GM12878 (cell line): ENCODE results near the gene TBRG1. TPM values are rescaled to one million over a fixed set of nuclear protein-coding genes. Genes with fewer than 3 reads are reported as not detected.

Experiments
- BHLHE40 ChIP-seq, 2 experiments: fragments of 450-650 bp in 1 of 2; IDR thresholded peaks; 2 replicates each; pipeline ENCODE4 v1.6.1; 2011 to 2017; ENCODE audit warnings: low read depth in 2 of 2, borderline replicate concordance in 1 of 2, improper control_type of control experiment in 1 of 2, low read length in 1 of 2, mild to moderate bottlenecking in 1 of 2
- BMI1 ChIP-seq: fragments of 450-650 bp; IDR thresholded peaks from 2 replicates; pipeline ENCODE4 v1.6.1; 2016; ENCODE audit warnings: mild to moderate bottlenecking, moderate library complexity, borderline replicate concordance
- BRCA1 ChIP-seq: IDR thresholded peaks from 2 replicates; pipeline ENCODE4 v1.6.1; 2011; ENCODE audit warnings: low read depth, low read length, improper control_type of control experiment
- CBX3 ChIP-seq: fragments of 200-600 bp; sonication (generic); IDR thresholded peaks from 2 replicates; pipeline ENCODE4 v1.6.1; 2016; ENCODE audit warnings: low read depth, borderline replicate concordance
- FOS ChIP-seq: IDR thresholded peaks from 3 replicates; pipeline ENCODE4 v1.6.1; 2011; ENCODE audit warnings: borderline replicate concordance; ENCODE audit not compliant: insufficient read length; ENCODE audit errors: extremely low read depth
- HDAC6 ChIP-seq: fragments of 200-600 bp; sonication (generic); IDR thresholded peaks from one replicate; pipeline ENCODE4 v1.8.0; 2017; ENCODE audit warnings: antibody characterized with exemption; ENCODE audit not compliant: unreplicated experiment
- IKZF2 ChIP-seq, 2 experiments: fragments of 450-650 bp; IDR thresholded peaks; 2 replicates each; pipeline ENCODE4 v1.6.1; 2017; ENCODE audit warnings: mild to moderate bottlenecking in 2 of 2, moderate library complexity in 2 of 2
- MEF2A ChIP-seq: IDR thresholded peaks from 2 replicates; pipeline ENCODE4 v1.6.1; 2011; ENCODE audit warnings: low read depth, mild to moderate bottlenecking, low read length, moderate library complexity; ENCODE audit not compliant: insufficient read depth
- NRF1 ChIP-seq: conservative IDR thresholded peaks from 2 replicates; pipeline ENCODE4 v1.6.1; 2011; ENCODE audit warnings: mild to moderate bottlenecking, low read depth, low read length, improper control_type of control experiment
- PAX5 ChIP-seq: IDR thresholded peaks from 2 replicates; pipeline ENCODE4 v1.6.1; 2011; ENCODE audit warnings: low read depth, low read length, borderline replicate concordance
- POLR2A ChIP-seq: IDR thresholded peaks from 2 replicates; pipeline ENCODE4 v1.6.1; 2011; ENCODE audit warnings: low read depth, mild to moderate bottlenecking, low read length
- SIX5 ChIP-seq: IDR thresholded peaks from 2 replicates; pipeline ENCODE4 v1.6.1; 2011; ENCODE audit warnings: mild to moderate bottlenecking, low read depth, low read length, moderate library complexity; ENCODE audit not compliant: severe bottlenecking
- STAT3 ChIP-seq: IDR thresholded peaks from 2 replicates; pipeline ENCODE4 v1.6.1; 2011; ENCODE audit warnings: low read depth, low read length, improper control_type of control experiment
- TAF1 ChIP-seq: IDR thresholded peaks from 2 replicates; pipeline ENCODE4 v1.6.1; 2011; ENCODE audit warnings: mild to moderate bottlenecking, low read depth, low read length, borderline replicate concordance
- TBL1XR1 ChIP-seq: IDR thresholded peaks from 2 replicates; pipeline ENCODE4 v1.6.1; 2012; ENCODE audit warnings: low read depth, low read length, improper control_type of control experiment
- ZNF274 ChIP-seq: IDR thresholded peaks from one replicate; pipeline ENCODE4 v1.8.0; 2011; ENCODE audit not compliant: insufficient read length, insufficient read depth
- polyA plus RNA-seq, 11 experiments: library from polyadenylated mRNA; depleted of rRNA in 4 of 11; unstranded in 6 of 11; stranded (reverse) in 5 of 11; fragments of >200 nt; fragmentation: Nextera tagmentation in 4 of 11; fragmentation: Illumina TruSeq in 1 of 11; extraction: Ambion mirVana in 4 of 11; extraction: Trizol in 1 of 11; gene quantifications; 1 replicate in 1 of 11; 2 replicates in 10 of 11; pipeline versions ENCODE4 v1.2.1 to v1.2.3, GENCODE V29; 2011 to 2016; ENCODE audit warnings: inconsistent platforms in 2 of 11, missing spikeins in 2 of 11, low read depth in 1 of 11
- total RNA-seq, 4 experiments: library from RNA; depleted of rRNA in 3 of 4; stranded (reverse); fragments of >200 nt in 3 of 4; fragmentation: Illumina TruSeq in 1 of 4; extraction: Trizol in 1 of 4; gene quantifications; 2 replicates each; pipeline versions ENCODE4 v1.2.1 to v1.2.3, GENCODE V29; 2013 to 2021
- TF ChIP-seq, protein P1 (sequence below): IDR thresholded peaks from 2 replicates; pipeline ENCODE4 v1.6.1; 2011; ENCODE audit warnings: borderline replicate concordance, low read depth, mild to moderate bottlenecking, moderate library complexity, low read length; ENCODE audit not compliant: insufficient read depth, poor library complexity, severe bottlenecking
- TF ChIP-seq, protein P2 (sequence below): fragments of 450-650 bp; IDR thresholded peaks from 2 replicates; pipeline ENCODE4 v1.6.1; 2017; ENCODE audit warnings: borderline replicate concordance
- TF ChIP-seq, protein P3 (sequence below): fragments of 450-650 bp; IDR thresholded peaks from 2 replicates; pipeline ENCODE4 v1.6.1; 2017; ENCODE audit warnings: low read depth, mild to moderate bottlenecking, moderate library complexity
- TF ChIP-seq, protein P4 (sequence below): fragments of 150-350 bp; IDR thresholded peaks from 2 replicates; pipeline ENCODE4 v1.6.1; 2014; ENCODE audit warnings: mild to moderate bottlenecking, low read depth, low read length
- TF ChIP-seq, protein P5 (sequence below): fragments of 450-650 bp; IDR thresholded peaks from 2 replicates; pipeline ENCODE4 v1.6.1; 2018; ENCODE audit warnings: borderline replicate concordance, mild to moderate bottlenecking; ENCODE audit not compliant: partially characterized antibody

TBRG1 gene
- total and polyA plus RNA-seq, 10 of the 15 experiments (the other 5 are each of a cell fraction or from before 2014, with no cell fraction given): 12.3 to 46.6 (median 26.2) TPM

DNA sequence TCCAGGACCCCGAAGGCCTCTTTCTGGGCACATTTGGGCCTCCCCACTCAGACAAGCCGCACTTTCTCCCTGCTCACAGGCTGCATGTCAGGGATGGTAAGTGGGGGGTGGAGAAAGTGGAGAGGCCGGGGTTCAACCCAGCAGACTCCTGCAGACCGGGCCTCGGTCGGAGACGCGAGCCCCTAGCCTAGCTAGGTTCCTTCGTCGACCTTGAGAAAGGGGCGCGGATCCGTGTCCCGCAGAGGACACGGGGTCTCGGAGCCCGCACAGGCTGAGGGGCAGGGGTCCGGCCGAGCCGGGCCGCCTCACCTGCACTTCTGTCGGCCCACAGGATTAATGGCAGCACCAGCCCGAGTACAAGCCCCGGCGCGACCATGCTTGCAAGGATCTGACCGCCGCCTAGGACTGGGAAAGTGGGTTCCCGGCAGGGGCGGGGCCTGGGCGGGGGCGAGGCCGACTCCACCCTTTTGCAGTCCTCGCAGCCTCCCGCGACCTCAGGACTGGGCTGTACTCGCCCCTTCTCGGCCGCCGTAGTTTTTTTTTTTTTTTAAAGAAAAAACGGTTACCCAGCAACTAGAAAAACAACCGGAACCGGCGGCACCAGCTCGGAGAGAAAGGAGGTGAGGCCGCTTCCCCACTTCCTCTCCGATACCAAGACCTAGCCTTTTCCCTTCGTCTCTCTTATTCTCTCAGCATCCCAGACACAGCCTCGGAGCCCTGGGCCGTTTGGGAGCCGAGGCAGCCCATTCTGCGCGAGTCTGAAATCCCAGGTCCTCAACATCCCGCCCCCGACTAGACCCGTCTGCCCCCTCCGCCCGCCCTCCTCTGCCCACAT is 50.9 kb downstream of the TBRG1 start, which contains the start of the genes SIAE and SPA17 (continued):
- TF ChIP-seq NRF1: no peak
- TF ChIP-seq STAT3: no peak
- no peak for TF ChIP-seq MEF2A
- TF ChIP-seq TAF1: no peak
- no peak; a peak in 1 of 4 replicates for TF ChIP-seq IKZF2 (IDR thresholded peaks at IDR 0.05)
- TF ChIP-seq, protein P1, sequence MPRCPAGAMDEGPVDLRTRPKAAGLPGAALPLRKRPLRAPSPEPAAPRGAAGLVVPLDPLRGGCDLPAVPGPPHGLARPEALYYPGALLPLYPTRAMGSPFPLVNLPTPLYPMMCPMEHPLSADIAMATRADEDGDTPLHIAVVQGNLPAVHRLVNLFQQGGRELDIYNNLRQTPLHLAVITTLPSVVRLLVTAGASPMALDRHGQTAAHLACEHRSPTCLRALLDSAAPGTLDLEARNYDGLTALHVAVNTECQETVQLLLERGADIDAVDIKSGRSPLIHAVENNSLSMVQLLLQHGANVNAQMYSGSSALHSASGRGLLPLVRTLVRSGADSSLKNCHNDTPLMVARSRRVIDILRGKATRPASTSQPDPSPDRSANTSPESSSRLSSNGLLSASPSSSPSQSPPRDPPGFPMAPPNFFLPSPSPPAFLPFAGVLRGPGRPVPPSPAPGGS: no peak
- peak; percentile 73 for TF ChIP-seq POLR2A
- 0 out of 2 replicates have a peak, but pooled peaks have one; percentile 15 for TF ChIP-seq BRCA1
- TF ChIP-seq BHLHE40 (IDR thresholded peaks at IDR 0.05; ENCODE audit: borderline replicate concordance in 1 of 2, low read depth in 2 of 2, low read length in 1 of 2): peak; percentile 45 to 49; a peak in 2 of 4 replicates
- TF ChIP-seq, protein P2, sequence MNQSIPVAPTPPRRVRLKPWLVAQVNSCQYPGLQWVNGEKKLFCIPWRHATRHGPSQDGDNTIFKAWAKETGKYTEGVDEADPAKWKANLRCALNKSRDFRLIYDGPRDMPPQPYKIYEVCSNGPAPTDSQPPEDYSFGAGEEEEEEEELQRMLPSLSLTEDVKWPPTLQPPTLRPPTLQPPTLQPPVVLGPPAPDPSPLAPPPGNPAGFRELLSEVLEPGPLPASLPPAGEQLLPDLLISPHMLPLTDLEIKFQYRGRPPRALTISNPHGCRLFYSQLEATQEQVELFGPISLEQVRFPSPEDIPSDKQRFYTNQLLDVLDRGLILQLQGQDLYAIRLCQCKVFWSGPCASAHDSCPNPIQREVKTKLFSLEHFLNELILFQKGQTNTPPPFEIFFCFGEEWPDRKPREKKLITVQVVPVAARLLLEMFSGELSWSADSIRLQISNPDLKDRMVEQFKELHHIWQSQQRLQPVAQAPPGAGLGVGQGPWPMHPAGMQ: no peak
- TF ChIP-seq, protein P3, sequence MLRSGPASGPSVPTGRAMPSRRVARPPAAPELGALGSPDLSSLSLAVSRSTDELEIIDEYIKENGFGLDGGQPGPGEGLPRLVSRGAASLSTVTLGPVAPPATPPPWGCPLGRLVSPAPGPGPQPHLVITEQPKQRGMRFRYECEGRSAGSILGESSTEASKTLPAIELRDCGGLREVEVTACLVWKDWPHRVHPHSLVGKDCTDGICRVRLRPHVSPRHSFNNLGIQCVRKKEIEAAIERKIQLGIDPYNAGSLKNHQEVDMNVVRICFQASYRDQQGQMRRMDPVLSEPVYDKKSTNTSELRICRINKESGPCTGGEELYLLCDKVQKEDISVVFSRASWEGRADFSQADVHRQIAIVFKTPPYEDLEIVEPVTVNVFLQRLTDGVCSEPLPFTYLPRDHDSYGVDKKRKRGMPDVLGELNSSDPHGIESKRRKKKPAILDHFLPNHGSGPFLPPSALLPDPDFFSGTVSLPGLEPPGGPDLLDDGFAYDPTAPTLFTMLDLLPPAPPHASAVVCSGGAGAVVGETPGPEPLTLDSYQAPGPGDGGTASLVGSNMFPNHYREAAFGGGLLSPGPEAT: peak; percentile 43; the same call in 1 of the 2 replicates
- TF ChIP-seq SIX5: no peak
- TF ChIP-seq FOS: no peak
- TF ChIP-seq, protein P4, sequence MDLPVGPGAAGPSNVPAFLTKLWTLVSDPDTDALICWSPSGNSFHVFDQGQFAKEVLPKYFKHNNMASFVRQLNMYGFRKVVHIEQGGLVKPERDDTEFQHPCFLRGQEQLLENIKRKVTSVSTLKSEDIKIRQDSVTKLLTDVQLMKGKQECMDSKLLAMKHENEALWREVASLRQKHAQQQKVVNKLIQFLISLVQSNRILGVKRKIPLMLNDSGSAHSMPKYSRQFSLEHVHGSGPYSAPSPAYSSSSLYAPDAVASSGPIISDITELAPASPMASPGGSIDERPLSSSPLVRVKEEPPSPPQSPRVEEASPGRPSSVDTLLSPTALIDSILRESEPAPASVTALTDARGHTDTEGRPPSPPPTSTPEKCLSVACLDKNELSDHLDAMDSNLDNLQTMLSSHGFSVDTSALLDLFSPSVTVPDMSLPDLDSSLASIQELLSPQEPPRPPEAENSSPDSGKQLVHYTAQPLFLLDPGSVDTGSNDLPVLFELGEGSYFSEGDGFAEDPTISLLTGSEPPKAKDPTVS: no peak
- TF ChIP-seq ZNF274: no peak
- TF ChIP-seq TBL1XR1: no peak
- peak; percentile 51; the same call in 1 of the 2 replicates for TF ChIP-seq BMI1
- TF ChIP-seq, protein P5, sequence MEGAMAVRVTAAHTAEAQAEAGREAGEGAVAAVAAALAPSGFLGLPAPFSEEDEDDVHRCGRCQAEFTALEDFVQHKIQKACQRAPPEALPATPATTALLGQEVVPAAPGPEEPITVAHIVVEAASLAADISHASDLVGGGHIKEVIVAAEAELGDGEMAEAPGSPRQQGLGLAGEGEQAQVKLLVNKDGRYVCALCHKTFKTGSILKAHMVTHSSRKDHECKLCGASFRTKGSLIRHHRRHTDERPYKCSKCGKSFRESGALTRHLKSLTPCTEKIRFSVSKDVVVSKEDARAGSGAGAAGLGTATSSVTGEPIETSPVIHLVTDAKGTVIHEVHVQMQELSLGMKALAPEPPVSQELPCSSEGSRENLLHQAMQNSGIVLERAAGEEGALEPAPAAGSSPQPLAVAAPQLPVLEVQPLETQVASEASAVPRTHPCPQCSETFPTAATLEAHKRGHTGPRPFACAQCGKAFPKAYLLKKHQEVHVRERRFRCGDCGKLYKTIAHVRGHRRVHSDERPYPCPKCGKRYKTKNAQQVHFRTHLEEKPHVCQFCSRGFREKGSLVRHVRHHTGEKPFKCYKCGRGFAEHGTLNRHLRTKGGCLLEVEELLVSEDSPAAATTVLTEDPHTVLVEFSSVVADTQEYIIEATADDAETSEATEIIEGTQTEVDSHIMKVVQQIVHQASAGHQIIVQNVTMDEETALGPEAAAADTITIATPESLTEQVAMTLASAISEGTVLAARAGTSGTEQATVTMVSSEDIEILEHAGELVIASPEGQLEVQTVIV: no peak
- no peak for TF ChIP-seq CBX3
- TF ChIP-seq PAX5: no peak
- no peak for TF ChIP-seq HDAC6
